GM12874 (cell line): ENCODE results near the gene UTP11.

Experiments used
- TF ChIP-seq, protein P1 (sequence below): IDR thresholded peaks from 2 replicates; pipeline ENCODE4 v1.5.1; 2011; ENCODE audit warnings: low read depth, mild to moderate bottlenecking, control low read depth, low read length, moderate library complexity; ENCODE audit not compliant: insufficient read depth

The UTP11 gene

DNA sequence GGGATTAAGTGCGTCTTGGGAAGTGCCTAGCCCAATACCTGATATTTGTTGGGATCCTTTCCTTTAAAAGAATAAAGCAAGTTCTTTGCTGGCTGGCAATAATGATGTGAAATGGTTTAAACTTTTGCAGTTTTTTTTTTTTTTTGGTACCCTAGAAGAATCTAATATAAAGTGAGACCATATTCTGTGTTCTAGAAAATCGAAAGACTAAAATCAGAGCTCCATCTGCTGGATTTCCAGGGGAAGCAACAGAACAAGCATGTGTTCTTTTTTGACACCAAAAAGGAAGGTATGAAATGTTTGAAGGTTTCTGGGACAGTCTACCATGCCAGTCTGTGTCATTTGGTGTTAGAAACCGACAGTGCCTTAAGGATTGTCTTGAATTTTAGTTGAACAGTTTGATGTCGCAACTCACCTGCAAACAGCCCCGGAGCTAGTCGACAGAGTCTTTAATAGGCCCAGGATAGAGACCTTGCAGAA lies 6.4 kb downstream of the UTP11 start:
- TF ChIP-seq, protein P1, sequence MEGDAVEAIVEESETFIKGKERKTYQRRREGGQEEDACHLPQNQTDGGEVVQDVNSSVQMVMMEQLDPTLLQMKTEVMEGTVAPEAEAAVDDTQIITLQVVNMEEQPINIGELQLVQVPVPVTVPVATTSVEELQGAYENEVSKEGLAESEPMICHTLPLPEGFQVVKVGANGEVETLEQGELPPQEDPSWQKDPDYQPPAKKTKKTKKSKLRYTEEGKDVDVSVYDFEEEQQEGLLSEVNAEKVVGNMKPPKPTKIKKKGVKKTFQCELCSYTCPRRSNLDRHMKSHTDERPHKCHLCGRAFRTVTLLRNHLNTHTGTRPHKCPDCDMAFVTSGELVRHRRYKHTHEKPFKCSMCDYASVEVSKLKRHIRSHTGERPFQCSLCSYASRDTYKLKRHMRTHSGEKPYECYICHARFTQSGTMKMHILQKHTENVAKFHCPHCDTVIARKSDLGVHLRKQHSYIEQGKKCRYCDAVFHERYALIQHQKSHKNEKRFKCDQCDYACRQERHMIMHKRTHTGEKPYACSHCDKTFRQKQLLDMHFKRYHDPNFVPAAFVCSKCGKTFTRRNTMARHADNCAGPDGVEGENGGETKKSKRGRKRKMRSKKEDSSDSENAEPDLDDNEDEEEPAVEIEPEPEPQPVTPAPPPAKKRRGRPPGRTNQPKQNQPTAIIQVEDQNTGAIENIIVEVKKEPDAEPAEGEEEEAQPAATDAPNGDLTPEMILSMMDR: peak; percentile 28; the same call in 1 of the 2 replicates

DNA sequence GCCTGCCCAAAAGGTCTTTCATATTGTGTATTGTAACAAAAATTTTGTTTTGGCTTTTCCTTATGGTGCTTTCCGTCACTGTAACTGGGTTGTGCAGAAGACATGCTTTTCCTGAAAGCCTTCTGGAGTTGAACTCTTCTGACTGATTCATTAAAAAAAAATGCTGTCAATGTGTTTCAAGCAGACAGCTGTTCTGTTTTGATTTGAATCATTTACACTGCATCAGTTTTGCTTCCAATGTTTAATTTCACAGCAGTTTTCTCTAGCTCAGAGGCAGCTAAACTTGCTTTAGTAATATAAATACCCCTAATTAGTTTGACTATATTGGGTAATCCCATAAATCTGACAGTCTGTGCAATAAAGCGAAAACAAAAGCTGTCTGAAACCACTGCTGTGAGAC lies 7.9 kb downstream of the UTP11 start:
- TF ChIP-seq, protein P1: no peak

DNA sequence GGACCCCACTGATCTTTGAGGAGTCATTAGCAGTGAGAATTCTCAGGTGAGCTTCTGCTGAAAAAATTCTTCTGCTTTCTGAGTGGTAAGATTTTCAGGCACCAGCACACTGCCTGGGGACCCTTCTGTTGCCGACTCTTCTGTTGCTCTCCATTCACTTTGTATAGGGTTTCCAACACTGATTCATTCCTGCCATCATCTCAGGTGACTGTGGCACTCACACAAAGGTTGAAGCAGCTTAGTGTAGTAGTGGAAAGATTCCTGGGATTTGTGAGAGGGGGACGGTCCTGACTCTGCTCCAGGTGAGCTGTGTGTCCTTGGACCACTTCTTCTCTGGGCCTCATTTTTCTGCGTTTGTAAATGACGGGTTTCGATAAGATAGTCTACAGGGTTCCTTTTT lies 9.4 kb downstream of the UTP11 start:
- TF ChIP-seq, protein P1: no peak

DNA sequence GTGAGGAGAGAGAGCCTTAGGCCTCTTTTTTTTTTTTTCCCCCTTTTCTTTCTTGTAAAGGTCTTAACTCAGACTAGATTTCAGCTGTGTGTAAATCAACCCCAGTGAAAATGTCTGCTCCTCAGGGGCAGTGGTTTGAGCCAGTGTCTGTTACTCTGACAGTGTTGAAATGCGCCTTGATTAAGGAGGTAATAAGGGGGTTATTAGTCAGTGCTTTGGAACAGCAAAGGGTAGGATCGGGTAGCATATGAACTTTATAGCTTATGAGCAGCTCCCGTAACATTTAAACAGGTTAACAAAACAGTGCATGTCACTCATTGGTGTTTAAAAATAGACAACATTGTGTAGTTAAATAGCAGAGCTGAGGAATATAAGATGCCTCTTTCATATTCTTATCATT lies 10.3 kb downstream of the UTP11 start:
- TF ChIP-seq, protein P1: no peak

DNA sequence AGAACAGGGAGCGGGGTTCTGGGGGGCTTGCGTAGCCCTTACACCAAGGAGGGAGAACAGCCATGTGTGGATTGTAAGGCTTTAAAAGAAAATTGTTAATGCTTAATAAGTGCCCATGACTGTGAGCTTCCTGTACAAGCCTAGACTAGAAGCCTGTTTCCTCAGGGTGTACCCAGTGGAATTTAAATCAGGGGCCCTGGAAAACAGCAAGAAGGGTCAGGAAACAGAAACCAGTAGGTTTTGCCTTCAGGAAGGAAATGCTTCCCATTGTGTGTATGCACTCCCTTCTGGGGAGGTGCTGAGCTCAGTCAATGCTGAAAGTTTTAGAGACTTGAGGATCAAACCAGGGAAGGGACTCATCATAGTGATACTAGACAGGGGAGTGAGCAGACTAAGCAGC lies 12.7 kb downstream of the UTP11 start:
- TF ChIP-seq, protein P1: no peak

DNA sequence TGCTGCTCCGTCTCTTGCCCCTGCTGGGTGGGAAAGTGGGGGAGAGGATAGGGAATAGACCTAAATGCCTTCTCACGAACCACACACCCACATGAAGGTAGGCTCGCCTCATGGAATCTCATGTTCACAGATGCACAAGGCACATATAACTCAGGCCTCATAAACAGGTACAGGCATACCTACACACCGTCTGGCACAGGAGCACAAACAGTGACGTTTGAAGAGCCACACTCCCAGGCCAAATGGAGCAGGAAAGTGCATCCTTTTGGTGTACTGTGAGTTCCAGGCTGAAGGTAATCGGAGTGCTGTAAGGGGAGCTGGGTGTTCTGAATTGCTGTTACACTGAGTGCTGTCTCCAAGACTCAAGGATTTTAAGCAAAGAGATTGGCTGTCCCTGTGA lies 13.1 kb downstream of the UTP11 start:
- TF ChIP-seq, protein P1: no peak

DNA sequence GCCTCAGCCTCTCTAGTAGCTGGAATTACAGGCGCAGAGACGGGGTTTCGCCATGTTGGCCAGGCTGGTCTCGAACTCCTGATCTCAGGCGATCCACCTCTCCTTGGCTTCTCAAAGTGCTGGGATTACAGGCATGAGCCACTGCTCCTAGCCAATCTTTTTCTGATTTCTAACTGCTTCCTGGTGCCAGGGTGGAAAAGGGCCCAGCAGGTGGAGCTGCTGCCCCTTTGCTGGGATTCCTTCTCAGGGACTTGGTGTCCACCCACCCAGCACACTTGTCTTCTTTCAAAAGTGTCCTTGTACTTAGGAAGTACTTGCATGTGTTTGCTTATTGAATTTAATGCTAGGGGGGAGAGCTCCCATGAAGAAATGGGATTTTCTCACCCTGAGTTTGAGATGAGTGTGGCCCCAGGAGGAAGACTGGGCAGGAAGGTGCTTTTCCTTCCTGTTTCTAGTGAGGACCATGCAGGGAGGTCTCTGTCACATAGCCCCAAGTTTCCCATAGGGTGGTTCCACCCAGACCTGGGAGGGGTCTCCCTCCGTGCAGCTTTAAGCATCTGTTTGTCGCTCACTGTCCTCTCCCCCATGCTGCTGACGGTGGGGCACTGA lies 14.2 kb downstream of the UTP11 start:
- TF ChIP-seq, protein P1: peak; percentile 59
